Activated T-helper 1 cell treated with anti-CD3 and anti-CD28 coated beads, Interleukin-12 subunit alpha, Interleukin-12 subunit beta, Interleukin-2, Interleukin-4 antibody, amounts not matched to agents 30 ng/mL and 10 ng/mL and 1 ng/mL, durations not matched to agents 14 hours and 24 hours and 36 hours (primary cell): ENCODE measurements around the gene CLEC4E. TPM values are rescaled to one million over a fixed set of nuclear protein-coding genes. Genes with fewer than 3 reads are reported as not detected.

Experiments
- DNase-seq: peaks from one replicate; pipeline ENCODE4 v3.0.0; 2021; ENCODE audit warnings: low spot score
- H3K27ac Mint-ChIP-seq: one replicate; pipeline ENCODE4 v1.8.0; 2021; ENCODE audit warnings: mild to moderate bottlenecking, mixed read lengths
- H3K27me3 Mint-ChIP-seq: one replicate; pipeline ENCODE4 v1.8.0; 2022; ENCODE audit warnings: mild to moderate bottlenecking, moderate library complexity, mixed read lengths; ENCODE audit not compliant: insufficient read depth
- H3K36me3 Mint-ChIP-seq: one replicate; pipeline ENCODE4 v1.8.0; 2021; ENCODE audit warnings: low read depth, mixed read lengths
- H3K4me1 Mint-ChIP-seq: one replicate; pipeline ENCODE4 v1.8.0; 2021; ENCODE audit warnings: low read depth, mixed read lengths
- H3K4me3 Mint-ChIP-seq: one replicate; pipeline ENCODE4 v1.8.0; 2021; ENCODE audit warnings: mild to moderate bottlenecking, moderate library complexity, mixed read lengths
- H3K9me3 Mint-ChIP-seq: one replicate; pipeline ENCODE4 v1.8.0; 2021; ENCODE audit warnings: mixed read lengths
- intact Hi-C: fragments of 100-400 bp; cut with micrococcal nuclease; formaldehyde crosslinking; loops from one replicate; pipeline ENCODE4 v1.15.1; 2024
- total RNA-seq: library from RNA; stranded (reverse); gene quantifications from 2 replicates; pipeline ENCODE4 v1.2.3, GENCODE V29; 2022

Gene CLEC4E
- total RNA-seq, 1 donor from 2014 or later = not detected

DNA sequence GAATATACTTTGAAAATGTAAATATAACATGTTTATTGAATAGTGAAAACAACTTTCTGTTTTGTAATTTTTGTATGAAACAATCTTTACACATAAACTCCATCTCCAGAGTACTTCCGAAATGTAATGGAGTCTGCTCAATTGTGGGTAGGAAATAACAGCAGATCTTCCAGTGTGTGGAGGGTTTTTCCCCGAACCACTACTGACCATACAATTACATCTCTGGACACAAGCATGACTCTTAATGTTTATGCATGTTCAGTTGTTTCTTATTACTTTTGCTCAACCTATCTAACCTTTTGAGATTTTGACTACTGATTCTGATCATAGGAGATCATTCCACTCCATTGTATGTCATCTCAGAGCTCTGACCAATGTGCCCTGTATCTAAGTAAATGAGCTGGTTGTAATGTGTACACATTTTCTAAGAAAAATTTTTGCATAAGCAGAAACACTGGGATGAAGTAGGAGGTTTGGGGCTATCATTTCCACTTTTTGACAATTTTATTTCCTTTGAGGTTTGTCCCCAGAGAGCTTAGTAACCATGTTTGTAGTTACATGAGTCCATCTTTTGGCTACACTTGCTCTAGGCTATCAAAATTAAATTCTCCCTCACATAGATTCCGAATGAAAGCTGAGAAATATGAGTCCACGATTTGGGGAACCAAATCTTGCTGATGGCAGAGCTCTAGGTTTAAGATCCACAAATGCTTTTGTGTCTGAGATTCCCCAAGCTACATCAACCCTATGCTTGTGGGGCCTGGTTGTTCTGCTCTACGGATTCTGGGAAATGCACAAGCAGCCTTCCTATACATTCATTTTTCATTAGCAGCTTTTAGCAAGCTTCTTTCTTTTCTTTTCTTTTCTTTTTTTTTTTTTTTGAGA is 48.8 kb downstream of the CLEC4E start:
- Mint-ChIP-seq H3K4me1 (peaks cover 23% of the 10 kb centered on the region), H3K27me3 (peaks cover 23% of the 10 kb centered on the region), H3K36me3 (no peaks in the 10 kb centered on the region), H3K9me3 (peaks cover 4% of the 10 kb centered on the region), H3K4me3 (no peak overlapping the region), H3K27ac (no peak overlapping the region)
- intact Hi-C loops = loop anchor here (2.0 to 5.0 kb wide), 2 partner anchors 157 to 535 kb away; no protein-coding TSS in a partner anchor
- DNase-seq = no peak

Other genes with a start within 250 kb of the CLEC4E start
- gene CLEC6A, start 84.9 kb downstream of the CLEC4E start, total RNA-seq = not detected in 2 replicates
- gene CLEC4D, start 27.4 kb downstream of the CLEC4E start, total RNA-seq = not detected in 2 replicates
- not detected in 2 replicates for gene AICDA, start 72.0 kb upstream of the CLEC4E start, total RNA-seq
- gene MFAP5, start 121.9 kb upstream of the CLEC4E start, total RNA-seq = not detected in 2 replicates
- 0.47 and 0.52 TPM in 2 replicates for gene RIMKLB, start 157.1 kb upstream of the CLEC4E start, total RNA-seq